ENCODE results near the gene ANO10.
"Not testable (repeated sequence)": the region's sequence is repeated elsewhere in the genome, so short reads cannot be mapped to it uniquely, and the experiment has no call there.

The ANO10 gene

DNA sequence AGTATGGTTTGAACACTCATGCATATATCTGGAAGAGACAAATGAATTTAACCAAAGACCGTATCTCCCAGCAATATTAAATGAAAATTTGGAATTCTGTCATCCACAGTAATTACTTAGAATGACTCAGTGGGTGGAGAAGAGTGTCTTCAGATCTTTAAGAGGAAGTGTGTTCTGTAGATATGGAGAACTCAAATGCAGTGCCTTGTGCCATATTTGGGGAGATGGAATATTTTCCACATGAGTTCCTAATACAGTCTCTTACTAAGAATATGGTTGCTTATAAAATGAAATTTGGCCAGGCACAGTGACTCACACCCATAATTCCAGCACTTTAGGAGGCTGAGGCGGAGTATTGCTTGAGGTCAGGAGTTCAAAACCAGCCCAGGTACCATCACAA, 40.5 kb downstream of the ANO10 start:
- Histone ChIP-seq H3K9me3 (ENCODE audit: control insufficient read depth in 2 of 2, low read length in 2 of 2) (no peaks in the 10 kb centered on the region), H3K36me3 (ENCODE audit: control insufficient read depth in 2 of 2, insufficient read depth in 2 of 2, low read length in 2 of 2) (peaks cover 0 to 6% of the 10 kb centered on the region in 2 donors), H3K27me3 (ENCODE audit: control insufficient read depth in 1 of 2, insufficient read depth in 2 of 2, low read length in 2 of 2) (no peaks in the 10 kb centered on the region), H3K9ac (ENCODE audit: low read length in 2 of 2) (no peak overlapping the region), H3K27ac (ENCODE audit: low read length) (no peak overlapping the region), H3K4me1 (ENCODE audit: control insufficient read depth, insufficient read depth, low read length) (peaks cover 12% of the 10 kb centered on the region), H3K4me3 (ENCODE audit: low read length in 2 of 2) (no peak overlapping the region)

DNA sequence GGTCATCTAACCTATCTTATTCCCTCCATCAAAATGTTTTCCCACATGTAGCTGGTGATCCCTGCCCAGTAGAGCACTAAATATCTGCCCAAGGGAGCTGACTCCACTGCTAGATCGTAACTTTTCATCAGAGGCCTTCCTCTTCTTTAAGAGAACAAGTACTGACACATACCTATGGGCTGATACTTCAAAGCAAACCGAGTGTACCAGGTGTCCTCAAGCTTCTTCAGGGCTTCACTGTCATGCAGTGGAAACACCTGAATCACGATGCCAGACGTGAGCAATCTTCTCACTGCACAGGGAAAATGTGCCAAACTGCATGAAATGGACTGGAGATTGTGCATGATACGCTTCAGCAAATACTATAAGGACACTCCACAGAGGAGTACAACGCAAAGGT, 41.6 kb downstream of the ANO10 start:
- no peaks in the 10 kb centered on the region for H3K9me3 ChIP-seq (ENCODE audit: control insufficient read depth in 2 of 2, low read length in 2 of 2)
- peaks cover 9% of the 10 kb centered on the region for H3K4me1 ChIP-seq (ENCODE audit: control insufficient read depth, insufficient read depth, low read length)
- H3K9ac ChIP-seq (ENCODE audit: low read length in 2 of 2): no peak overlapping the region
- H3K36me3 ChIP-seq (ENCODE audit: control insufficient read depth in 2 of 2, insufficient read depth in 2 of 2, low read length in 2 of 2): peaks cover 0 to 6% of the 10 kb centered on the region in 2 donors
- no peaks in the 10 kb centered on the region for H3K27me3 ChIP-seq (ENCODE audit: control insufficient read depth in 1 of 2, insufficient read depth in 2 of 2, low read length in 2 of 2)
- no peak overlapping the region for H3K4me3 ChIP-seq (ENCODE audit: low read length in 2 of 2)
- H3K27ac ChIP-seq (ENCODE audit: low read length): no peak overlapping the region

DNA sequence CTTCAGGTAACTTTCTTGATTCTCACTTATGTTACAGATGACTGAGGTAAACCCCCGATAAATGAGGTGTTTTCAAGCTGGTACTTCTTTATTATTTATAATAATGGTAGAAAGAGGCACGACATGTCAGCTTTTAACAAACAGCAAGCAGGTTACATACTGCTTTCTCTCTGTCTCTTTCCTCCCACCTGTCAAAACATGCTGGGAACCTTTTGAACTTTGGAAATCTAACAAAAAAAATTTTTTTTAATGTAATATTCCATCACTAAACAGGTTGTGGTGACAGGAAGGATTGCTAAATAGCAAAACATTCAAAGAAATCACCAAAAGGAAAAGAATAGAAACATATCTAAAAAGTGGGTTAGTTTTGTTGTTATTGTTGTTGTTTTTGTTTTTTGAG, 48.2 kb downstream of the ANO10 start:
- Histone ChIP-seq H3K27ac (ENCODE audit: low read length) (no peak overlapping the region), H3K4me3 (ENCODE audit: low read length in 2 of 2) (no peak overlapping the region), H3K4me1 (ENCODE audit: control insufficient read depth, insufficient read depth, low read length) (no peaks in the 10 kb centered on the region), H3K36me3 (ENCODE audit: control insufficient read depth in 2 of 2, insufficient read depth in 2 of 2, low read length in 2 of 2) (peaks cover 0 to 6% of the 10 kb centered on the region in 2 donors), H3K9ac (ENCODE audit: low read length in 2 of 2) (no peak overlapping the region), H3K9me3 (ENCODE audit: control insufficient read depth in 2 of 2, low read length in 2 of 2) (no peaks in the 10 kb centered on the region), H3K27me3 (ENCODE audit: control insufficient read depth in 1 of 2, insufficient read depth in 2 of 2, low read length in 2 of 2) (no peaks in the 10 kb centered on the region)

DNA sequence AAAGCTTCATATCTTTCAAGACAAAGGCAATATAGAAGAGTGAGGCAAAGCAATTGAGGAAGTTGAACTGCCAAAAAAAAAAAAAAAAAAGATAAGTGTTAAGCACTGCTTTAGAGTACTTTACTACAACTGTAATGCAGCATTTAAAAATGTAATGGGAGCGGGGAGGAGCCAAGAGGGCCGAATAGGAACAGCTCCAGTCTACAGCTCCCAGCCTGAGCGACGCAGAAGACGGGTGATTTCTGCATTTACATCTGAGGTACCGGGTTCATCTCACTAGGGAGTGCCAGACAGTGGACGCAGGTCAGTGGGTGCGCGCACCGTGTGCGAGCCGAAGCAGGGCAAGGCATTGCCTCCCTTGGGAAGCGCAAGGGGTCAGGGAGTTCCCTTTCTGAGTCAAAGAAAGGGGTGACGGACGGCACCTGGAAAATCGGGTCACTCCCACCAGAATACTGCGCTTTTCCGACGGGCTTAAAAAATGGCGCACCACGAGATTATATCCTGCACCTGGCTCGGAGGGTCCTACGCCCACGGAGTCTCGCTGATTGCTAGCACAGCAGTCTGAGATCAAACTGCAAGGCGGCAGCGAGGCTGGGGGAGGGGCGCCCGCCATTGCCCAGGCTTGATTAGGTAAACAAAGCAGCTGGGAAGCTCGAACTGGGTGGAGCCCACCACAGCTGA, 56.0 kb downstream of the ANO10 start:
- H3K9me3 ChIP-seq (ENCODE audit: control insufficient read depth in 2 of 2, low read length in 2 of 2); H3K36me3 ChIP-seq (ENCODE audit: control insufficient read depth in 2 of 2, insufficient read depth in 2 of 2, low read length in 2 of 2); H3K27ac ChIP-seq (ENCODE audit: low read length); H3K9ac ChIP-seq (ENCODE audit: low read length in 2 of 2); H3K27me3 ChIP-seq (ENCODE audit: control insufficient read depth in 1 of 2, insufficient read depth in 2 of 2, low read length in 2 of 2); H3K4me3 ChIP-seq (ENCODE audit: low read length in 2 of 2); H3K4me1 ChIP-seq (ENCODE audit: control insufficient read depth, insufficient read depth, low read length): not testable (repeated sequence)

DNA sequence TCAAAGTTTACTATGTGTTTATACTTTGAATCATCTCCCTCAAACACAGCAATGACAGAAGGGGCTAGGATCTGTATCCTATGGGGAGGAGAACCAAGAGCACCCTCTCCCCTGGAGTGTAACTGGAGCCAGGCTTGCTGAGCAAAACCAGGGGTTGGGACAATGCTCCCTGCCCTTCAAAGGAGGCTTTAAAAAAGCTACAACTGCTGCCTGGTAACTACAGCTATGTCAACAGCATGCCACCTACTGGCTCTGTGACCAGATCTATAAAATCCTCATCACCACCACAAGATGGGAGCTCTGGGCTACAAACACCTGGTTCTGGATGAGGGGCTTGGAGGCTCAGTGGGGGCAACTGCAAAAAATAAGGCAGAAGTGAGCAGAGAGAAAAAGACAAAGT, 61.9 kb downstream of the ANO10 start:
- H3K36me3 ChIP-seq (ENCODE audit: control insufficient read depth in 2 of 2, insufficient read depth in 2 of 2, low read length in 2 of 2): peaks cover 2 to 4% of the 10 kb centered on the region in 2 donors
- no peak overlapping the region for H3K27ac ChIP-seq (ENCODE audit: low read length)
- no peak overlapping the region for H3K9ac ChIP-seq (ENCODE audit: low read length in 2 of 2)
- H3K4me3 ChIP-seq (ENCODE audit: low read length in 2 of 2): no peak overlapping the region
- no peaks in the 10 kb centered on the region for H3K4me1 ChIP-seq (ENCODE audit: control insufficient read depth, insufficient read depth, low read length)
- H3K27me3 ChIP-seq (ENCODE audit: control insufficient read depth in 1 of 2, insufficient read depth in 2 of 2, low read length in 2 of 2): no peaks in the 10 kb centered on the region
- no peaks in the 10 kb centered on the region for H3K9me3 ChIP-seq (ENCODE audit: control insufficient read depth in 2 of 2, low read length in 2 of 2)

DNA sequence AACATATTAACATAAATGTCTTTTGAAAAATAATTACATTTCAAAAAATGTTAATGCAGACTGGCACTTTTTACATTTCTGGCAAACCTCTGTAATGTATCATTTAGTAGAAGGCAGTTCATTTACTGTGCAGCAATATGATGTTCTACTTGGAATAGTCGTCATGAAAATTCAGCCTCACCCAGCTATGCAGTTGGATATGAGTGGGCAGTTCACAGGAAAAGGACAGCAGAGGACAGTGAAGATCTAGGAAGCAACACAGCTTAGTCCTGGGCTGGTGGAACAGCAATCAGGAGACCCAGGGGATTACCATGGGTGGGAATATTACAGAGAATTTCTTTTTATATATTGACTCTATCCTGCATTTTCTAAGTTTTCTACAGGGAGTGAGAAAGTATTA, 63.6 kb downstream of the ANO10 start:
- Histone ChIP-seq H3K36me3 (ENCODE audit: control insufficient read depth in 2 of 2, insufficient read depth in 2 of 2, low read length in 2 of 2) (peaks cover 2 to 4% of the 10 kb centered on the region in 2 donors), H3K27me3 (ENCODE audit: control insufficient read depth in 1 of 2, insufficient read depth in 2 of 2, low read length in 2 of 2) (no peaks in the 10 kb centered on the region), H3K27ac (ENCODE audit: low read length) (no peak overlapping the region), H3K9me3 (ENCODE audit: control insufficient read depth in 2 of 2, low read length in 2 of 2) (no peaks in the 10 kb centered on the region), H3K4me3 (ENCODE audit: low read length in 2 of 2) (no peak overlapping the region), H3K4me1 (ENCODE audit: control insufficient read depth, insufficient read depth, low read length) (no peaks in the 10 kb centered on the region), H3K9ac (ENCODE audit: low read length in 2 of 2) (no peak overlapping the region)

DNA sequence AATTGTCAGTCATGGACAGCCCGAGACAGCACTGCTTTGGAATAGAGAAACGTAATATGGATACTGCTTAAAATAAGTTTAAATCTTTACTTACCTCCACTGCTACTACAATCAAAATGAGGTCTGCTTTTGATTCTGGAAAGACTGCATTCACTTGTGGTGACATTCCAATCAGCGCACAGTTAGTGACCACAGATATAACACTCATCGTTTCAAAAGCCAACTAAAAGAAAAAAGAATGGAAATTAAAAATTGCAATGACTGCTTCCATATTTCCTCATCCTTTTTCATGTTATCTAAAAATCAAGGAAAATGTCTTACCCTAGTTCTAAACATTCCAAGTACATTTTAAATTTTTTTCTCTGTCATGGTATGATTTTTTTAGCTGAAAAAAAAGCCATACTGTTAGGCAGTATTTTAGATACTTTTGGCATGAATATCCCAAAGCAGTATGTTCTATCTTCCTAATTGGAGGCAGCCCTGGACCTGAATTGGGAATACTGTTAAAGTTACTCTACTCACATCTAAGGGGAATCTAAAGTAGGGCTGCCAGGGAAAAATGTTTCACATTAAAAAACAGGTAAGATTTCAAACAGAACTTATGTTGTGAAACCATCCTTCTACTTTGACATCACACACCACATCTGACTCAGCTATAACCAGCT, 72.1 kb downstream of the ANO10 start:
- H3K4me1 ChIP-seq (ENCODE audit: control insufficient read depth, insufficient read depth, low read length): no peaks in the 10 kb centered on the region
- H3K36me3 ChIP-seq (ENCODE audit: control insufficient read depth in 2 of 2, insufficient read depth in 2 of 2, low read length in 2 of 2): peaks cover 2 to 5% of the 10 kb centered on the region in 2 donors
- no peak overlapping the region for H3K27ac ChIP-seq (ENCODE audit: low read length)
- H3K9me3 ChIP-seq (ENCODE audit: control insufficient read depth in 2 of 2, low read length in 2 of 2): no peaks in the 10 kb centered on the region
- H3K4me3 ChIP-seq (ENCODE audit: low read length in 2 of 2): no peak overlapping the region
- no peak overlapping the region for H3K9ac ChIP-seq (ENCODE audit: low read length in 2 of 2)
- no peaks in the 10 kb centered on the region for H3K27me3 ChIP-seq (ENCODE audit: control insufficient read depth in 1 of 2, insufficient read depth in 2 of 2, low read length in 2 of 2)

DNA sequence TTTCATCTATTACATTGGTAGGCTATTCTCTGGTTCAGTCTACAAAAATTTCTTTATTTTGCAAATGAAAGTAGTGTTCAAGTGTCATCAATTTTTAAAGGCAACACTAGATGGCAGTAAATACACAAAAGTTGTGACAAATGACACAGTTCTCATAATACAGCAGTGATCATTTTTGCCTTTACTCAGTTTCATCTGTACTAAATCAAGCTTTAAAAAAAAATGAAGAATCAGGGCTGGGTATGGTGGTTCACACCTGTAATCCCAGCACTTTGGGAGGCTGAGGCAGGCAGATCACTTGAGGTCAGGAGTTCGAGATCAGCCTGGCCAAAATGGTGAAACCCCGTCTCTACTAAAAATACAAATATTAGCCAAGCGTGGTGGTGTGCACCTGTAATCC, 77.5 kb downstream of the ANO10 start:
- H3K9me3 ChIP-seq (ENCODE audit: control insufficient read depth in 2 of 2, low read length in 2 of 2); H3K9ac ChIP-seq (ENCODE audit: low read length in 2 of 2); H3K36me3 ChIP-seq (ENCODE audit: control insufficient read depth in 2 of 2, insufficient read depth in 2 of 2, low read length in 2 of 2); H3K4me1 ChIP-seq (ENCODE audit: control insufficient read depth, insufficient read depth, low read length); H3K27me3 ChIP-seq (ENCODE audit: control insufficient read depth in 1 of 2, insufficient read depth in 2 of 2, low read length in 2 of 2); H3K27ac ChIP-seq (ENCODE audit: low read length); H3K4me3 ChIP-seq (ENCODE audit: low read length in 2 of 2): not testable (repeated sequence)

DNA sequence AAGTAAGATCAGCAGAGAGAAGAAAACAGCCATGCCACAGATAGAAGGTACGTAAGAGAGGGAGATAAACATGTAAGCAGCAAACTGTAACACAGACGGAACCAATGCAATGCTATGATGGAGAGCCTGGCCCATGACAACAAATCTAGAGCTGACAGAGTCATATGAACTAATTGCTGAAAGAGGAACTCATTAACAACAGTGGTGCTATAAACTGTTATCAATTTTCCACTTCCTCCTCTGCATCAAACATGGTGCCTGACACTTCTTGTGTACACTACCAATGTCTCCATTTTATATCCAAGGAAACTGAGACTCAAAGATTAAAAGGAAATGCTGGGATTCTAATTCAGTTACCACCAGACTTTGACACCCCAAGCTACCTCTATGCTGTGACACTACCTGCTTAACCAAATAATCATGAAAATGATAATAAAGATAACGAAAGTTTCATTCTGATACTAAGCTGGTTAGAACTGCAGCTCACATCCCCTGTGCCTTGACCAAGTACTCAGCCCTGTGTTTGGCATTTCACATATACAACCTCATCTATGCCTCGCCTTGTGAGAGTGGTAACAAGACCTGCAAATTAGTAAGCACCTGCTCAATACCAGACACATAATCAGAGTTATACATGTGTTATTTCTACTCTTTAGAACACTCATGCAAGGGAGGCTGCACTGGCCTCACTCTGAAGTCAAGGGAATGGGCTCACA, 79.3 kb downstream of the ANO10 start:
- Histone ChIP-seq H3K36me3 (ENCODE audit: control insufficient read depth in 2 of 2, insufficient read depth in 2 of 2, low read length in 2 of 2) (peaks cover 0 to 1% of the 10 kb centered on the region in 2 donors), H3K4me3 (ENCODE audit: low read length in 2 of 2) (no peak overlapping the region), H3K9ac (ENCODE audit: low read length in 2 of 2) (no peak overlapping the region), H3K4me1 (ENCODE audit: control insufficient read depth, insufficient read depth, low read length) (no peaks in the 10 kb centered on the region), H3K9me3 (ENCODE audit: control insufficient read depth in 2 of 2, low read length in 2 of 2) (no peaks in the 10 kb centered on the region), H3K27me3 (ENCODE audit: control insufficient read depth in 1 of 2, insufficient read depth in 2 of 2, low read length in 2 of 2) (no peaks in the 10 kb centered on the region), H3K27ac (ENCODE audit: low read length) (no peak overlapping the region)

DNA sequence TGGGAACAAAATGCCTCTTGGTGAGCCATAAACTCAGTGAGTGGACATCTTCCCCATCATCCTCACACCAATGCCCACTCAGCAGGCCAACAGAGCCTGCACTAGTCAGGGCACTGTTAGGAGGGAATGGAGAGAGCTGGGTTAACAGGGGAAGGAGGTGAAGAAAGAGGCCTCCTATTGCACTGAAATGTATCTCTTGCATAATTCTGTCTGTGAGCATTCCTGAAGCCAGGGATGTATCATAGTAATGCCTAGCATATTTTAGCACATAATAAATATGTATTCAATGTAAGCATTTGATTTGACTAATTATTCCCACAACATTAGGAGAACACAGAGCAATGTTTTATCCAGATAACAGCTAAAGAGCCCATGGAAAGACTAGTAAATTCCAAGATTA, 81.2 kb downstream of the ANO10 start:
- Histone ChIP-seq H3K4me3 (ENCODE audit: low read length in 2 of 2) (no peak overlapping the region), H3K27me3 (ENCODE audit: control insufficient read depth in 1 of 2, insufficient read depth in 2 of 2, low read length in 2 of 2) (no peaks in the 10 kb centered on the region), H3K27ac (ENCODE audit: low read length) (no peak overlapping the region), H3K9me3 (ENCODE audit: control insufficient read depth in 2 of 2, low read length in 2 of 2) (no peaks in the 10 kb centered on the region), H3K4me1 (ENCODE audit: control insufficient read depth, insufficient read depth, low read length) (no peaks in the 10 kb centered on the region), H3K36me3 (ENCODE audit: control insufficient read depth in 2 of 2, insufficient read depth in 2 of 2, low read length in 2 of 2) (no peaks in the 10 kb centered on the region), H3K9ac (ENCODE audit: low read length in 2 of 2) (no peak overlapping the region)

DNA sequence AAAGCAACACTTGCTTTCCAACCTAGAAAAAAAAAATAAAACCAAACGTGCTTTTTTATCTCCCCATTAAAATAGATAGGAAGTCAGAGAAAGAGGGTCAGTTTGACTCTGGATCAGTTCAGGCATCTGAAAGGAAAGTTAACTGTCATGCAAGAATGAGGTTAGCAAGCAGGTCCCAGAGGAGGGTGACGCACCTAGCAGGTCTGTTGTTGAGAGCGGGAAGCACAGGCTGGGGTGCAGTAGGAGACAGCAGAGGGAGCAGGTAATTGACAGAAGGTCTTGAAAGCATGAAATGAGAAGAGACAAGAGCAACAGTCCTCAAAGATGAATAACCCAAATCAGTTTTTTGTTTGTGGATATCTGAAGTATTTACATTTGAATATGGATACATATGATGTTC, 82.5 kb downstream of the ANO10 start:
- no peak overlapping the region for H3K9ac ChIP-seq (ENCODE audit: low read length in 2 of 2)
- H3K27ac ChIP-seq (ENCODE audit: low read length): no peak overlapping the region
- no peaks in the 10 kb centered on the region for H3K36me3 ChIP-seq (ENCODE audit: control insufficient read depth in 2 of 2, insufficient read depth in 2 of 2, low read length in 2 of 2)
- H3K9me3 ChIP-seq (ENCODE audit: control insufficient read depth in 2 of 2, low read length in 2 of 2): no peaks in the 10 kb centered on the region
- H3K4me3 ChIP-seq (ENCODE audit: low read length in 2 of 2): no peak overlapping the region
- no peaks in the 10 kb centered on the region for H3K27me3 ChIP-seq (ENCODE audit: control insufficient read depth in 1 of 2, insufficient read depth in 2 of 2, low read length in 2 of 2)
- no peaks in the 10 kb centered on the region for H3K4me1 ChIP-seq (ENCODE audit: control insufficient read depth, insufficient read depth, low read length)

Data from stomach smooth muscle (tissue), 2 donors.